Mammary epithelial cell (primary cell): Measurements from ENCODE around the gene AUTS2.

ENCODE experiments used
- EZH2 ChIP-seq: IDR thresholded peaks from 2 replicates; pipeline ENCODE4 v1.6.1; 2012; ENCODE audit warnings: low read length, inconsistent platforms, borderline replicate concordance
- TF ChIP-seq, protein P1 (sequence below), 2 donors: IDR thresholded peaks in 1 of 2; conservative IDR thresholded peaks in 1 of 2; 2 replicates each; pipeline ENCODE4 v1.5.1; 2011 to 2012; ENCODE audit warnings: inconsistent platforms in 2 of 2, low read length in 2 of 2, mild to moderate bottlenecking in 2 of 2, control low read depth in 1 of 2, low read depth in 1 of 2; ENCODE audit not compliant: insufficient read depth in 1 of 2; ENCODE audit errors: extremely low read depth in 1 of 2

GRCh38 chr7:70131817-70132216 lies 533.5 kb downstream of the AUTS2 start:
- TF ChIP-seq, protein P1, sequence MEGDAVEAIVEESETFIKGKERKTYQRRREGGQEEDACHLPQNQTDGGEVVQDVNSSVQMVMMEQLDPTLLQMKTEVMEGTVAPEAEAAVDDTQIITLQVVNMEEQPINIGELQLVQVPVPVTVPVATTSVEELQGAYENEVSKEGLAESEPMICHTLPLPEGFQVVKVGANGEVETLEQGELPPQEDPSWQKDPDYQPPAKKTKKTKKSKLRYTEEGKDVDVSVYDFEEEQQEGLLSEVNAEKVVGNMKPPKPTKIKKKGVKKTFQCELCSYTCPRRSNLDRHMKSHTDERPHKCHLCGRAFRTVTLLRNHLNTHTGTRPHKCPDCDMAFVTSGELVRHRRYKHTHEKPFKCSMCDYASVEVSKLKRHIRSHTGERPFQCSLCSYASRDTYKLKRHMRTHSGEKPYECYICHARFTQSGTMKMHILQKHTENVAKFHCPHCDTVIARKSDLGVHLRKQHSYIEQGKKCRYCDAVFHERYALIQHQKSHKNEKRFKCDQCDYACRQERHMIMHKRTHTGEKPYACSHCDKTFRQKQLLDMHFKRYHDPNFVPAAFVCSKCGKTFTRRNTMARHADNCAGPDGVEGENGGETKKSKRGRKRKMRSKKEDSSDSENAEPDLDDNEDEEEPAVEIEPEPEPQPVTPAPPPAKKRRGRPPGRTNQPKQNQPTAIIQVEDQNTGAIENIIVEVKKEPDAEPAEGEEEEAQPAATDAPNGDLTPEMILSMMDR (conservative IDR thresholded peaks at IDR 0.05 in 1 of 2, IDR thresholded peaks at IDR 0.05 in 1 of 2; ENCODE audit: extremely low read depth in 1 of 2, insufficient read depth in 1 of 2, low read depth in 1 of 2, low read length in 2 of 2): no peak
- TF ChIP-seq EZH2: no peak
